ENCODE measurements around the gene BEGAIN.

The BEGAIN gene, protein sequence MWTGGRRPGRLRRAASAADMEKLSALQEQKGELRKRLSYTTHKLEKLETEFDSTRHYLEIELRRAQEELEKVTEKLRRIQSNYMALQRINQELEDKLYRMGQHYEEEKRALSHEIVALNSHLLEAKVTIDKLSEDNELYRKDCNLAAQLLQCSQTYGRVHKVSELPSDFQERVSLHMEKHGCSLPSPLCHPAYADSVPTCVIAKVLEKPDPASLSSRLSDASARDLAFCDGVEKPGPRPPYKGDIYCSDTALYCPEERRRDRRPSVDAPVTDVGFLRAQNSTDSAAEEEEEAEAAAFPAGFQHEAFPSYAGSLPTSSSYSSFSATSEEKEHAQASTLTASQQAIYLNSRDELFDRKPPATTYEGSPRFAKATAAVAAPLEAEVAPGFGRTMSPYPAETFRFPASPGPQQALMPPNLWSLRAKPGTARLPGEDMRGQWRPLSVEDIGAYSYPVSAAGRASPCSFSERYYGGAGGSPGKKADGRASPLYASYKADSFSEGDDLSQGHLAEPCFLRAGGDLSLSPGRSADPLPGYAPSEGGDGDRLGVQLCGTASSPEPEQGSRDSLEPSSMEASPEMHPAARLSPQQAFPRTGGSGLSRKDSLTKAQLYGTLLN

DNA sequence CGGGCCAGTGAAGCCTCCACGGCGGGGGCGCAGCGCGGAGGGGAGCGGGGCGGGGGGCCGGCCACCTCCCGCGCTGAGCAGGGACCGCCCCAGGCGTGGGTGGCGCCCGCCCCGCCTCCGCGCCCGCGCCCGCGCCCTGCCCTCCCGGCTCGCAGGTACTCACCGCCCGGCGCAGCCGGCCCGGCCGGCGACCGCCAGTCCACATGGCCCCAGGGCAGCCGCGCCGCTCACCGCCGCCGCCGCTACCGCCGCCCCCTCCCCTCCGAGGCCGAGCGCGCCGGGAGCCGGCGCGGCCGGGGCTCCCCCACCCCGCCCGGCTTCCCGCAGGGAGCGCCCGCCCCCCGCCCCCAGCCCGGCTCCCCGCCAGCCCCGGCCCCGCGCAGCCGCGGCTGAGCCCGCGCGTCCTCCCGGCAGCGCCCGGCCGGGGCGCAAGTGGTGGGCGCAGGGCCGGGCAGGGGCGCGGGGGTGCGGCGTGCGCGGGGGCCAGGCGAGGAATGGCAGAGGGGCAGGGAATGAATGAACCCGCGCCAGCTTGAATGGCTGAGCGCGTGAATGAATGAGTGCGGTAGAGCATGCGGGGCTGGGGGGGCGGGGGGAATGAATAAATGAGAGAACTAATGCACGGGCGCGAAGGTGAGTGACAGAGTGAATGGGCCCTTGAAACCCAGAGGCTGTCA, at the start of gene BEGAIN:
Gene BEGAIN, minus strand, starts transcription at position 332 of the 677 bp plus-strand sequence. Its CDS starts 127 bp downstream, at position 205.
- DNase-seq: no peak

DNA sequence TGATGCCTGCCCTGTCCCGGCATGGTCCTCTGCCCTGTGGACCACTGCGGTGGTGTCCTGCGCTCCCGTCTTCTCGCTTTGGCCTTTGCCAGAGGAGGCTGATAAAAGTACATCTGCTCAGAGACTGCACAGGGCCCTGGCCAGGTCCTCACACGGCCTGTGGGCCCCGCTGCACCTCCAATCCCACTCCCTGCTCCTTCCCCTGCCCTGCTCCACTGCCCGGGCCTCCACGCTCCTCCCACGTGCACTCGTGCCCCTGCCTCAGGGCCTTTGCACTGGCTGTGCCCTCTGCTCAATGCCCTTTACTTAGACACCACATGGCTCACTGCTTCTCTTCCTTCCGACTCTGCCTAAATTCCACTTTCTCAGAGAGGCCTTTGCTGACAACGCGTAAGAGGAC, 49.3 kb upstream of the BEGAIN start:
- no peak for DNase-seq

DNA sequence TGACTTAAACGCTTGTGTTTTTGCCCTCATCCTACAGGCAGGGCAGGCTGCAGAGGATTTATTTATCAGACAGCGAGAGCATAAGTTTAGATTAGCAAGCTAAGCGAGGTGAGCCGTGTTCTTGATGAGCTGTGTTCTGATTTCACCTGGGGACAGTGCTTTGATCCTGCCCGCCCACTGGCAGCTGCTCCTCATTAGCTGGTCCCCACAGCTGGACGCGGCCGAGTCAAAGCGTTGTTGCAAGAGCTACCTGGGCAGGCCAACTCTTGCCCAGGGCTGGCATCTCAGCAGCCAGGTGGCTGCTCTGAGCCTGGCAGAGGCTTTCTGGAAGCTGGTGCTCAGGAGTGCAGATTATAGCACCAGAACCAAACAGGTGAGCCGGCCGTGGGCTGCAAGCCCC, 46.8 kb upstream of the BEGAIN start:
- no peak for DNase-seq

DNA sequence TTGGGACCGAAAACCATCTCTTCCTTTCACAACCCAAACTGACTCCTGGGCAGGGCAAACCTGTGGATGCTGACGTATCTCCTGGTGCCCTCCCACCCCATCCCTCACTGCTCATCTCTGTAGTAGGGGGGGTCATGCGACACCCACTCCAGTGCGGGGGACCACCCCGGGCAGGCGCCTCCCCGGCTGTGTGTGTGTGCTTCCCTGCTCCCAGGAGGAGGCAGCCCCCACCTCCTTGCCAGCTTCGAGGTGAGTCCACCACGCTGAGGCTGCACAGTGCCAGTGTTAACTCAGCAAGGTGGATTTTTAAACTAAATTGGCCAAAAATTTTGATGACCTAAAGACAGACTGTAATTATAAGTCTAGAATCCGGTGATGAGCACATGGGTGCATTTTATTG, 46.2 kb upstream of the BEGAIN start:
- no peak for DNase-seq

DNA sequence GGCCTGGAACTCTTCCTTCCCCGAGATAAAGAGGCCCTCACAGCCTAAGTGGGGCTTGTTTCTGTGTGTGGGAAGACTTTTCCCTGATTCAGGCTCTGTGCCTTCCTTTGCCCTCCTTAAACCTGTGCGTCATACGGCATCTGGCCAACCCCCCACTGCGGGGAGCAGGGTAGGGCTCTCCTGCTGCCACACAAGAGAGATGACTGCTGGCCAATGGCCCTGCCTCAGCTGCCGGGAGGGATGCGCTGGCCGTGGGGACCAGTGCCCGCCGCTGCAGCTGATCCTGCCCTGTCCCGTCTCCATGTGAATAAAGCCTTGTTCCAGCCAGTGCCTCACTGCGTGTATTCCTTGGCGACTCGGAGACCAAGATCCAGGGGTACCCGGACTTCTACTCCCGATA, 42.5 kb upstream of the BEGAIN start:
- peak; percentile 33 for DNase-seq

DNA sequence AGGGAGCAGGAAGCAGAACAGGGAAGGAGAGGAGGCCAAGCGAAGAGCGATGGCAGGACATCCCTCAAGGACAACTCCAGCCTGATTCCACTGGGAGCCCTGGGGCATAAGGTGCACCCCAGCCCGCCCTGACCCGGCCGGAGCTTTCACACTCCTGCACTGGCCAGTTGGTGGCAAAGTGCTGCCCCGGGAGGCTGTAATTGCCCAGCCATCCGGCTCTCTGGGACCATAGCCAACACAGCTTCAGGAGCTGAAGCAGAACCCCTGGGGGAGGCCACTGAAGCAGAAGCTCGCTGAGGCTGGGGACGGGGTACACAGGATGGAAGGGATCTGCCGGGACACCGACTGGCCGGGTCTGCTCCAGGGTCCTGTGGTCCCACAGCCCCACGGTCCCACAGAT, 41.9 kb upstream of the BEGAIN start:
- DNase-seq: no peak

DNA sequence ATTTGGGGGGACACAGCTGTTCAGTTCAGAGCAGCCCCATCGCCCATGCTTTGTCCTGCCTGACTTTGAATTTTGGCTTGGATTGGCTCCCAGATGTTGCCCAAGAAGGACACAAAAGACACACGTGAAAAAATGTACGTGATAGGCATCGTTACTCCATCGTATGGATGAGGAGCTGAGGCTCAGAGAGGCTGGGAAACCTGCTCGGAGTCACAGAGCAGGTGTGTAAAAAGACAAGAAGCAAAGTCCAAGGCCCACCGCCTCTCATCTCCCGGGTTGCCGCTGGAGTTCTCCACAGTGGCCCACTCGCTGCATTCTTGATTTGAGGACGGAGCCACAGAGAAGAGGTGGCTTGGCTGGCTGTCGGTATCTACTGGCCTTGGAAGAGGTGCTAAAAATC, 41.0 kb upstream of the BEGAIN start:
- no peak for DNase-seq

DNA sequence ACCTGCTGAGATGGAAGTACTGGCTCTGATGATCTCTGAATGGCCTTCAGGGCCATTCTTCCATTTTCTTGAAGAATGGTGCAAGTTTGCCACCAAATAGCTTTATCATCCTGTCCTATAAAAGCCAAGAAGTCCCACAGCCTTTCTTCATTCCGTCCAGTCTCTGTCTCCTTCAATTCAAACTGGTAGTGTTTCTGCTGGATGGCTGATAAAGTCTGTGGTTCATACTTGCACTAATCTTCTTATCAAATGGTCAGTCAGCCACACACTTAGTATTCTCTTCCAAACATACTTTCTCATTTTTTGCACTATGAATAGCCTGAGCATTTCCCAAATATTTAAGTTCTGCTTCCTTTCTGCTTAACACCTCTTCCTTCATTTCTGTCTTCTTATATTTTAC, 39.4 kb upstream of the BEGAIN start:
- no peak for DNase-seq

DNA sequence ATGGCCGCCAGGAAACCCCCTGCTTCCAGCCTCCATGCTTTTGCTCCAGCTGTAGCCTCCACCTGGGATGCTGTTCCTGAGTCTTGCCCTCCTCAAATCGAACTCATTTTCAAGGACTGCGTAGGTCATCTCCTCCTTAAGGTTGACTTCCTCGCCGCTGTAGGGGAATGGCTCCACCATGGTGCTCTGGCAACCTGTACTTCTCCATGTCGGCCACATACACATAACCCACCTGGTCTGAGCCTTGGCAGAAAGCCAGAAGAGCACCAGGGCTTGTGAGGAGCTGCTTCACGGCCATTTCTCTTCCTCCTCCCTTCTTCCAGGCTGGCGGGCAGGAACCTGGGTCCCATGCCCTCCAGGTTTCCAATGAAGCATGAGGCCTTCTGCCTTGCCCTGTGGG, 36.7 kb upstream of the BEGAIN start:
- no peak for DNase-seq

DNA sequence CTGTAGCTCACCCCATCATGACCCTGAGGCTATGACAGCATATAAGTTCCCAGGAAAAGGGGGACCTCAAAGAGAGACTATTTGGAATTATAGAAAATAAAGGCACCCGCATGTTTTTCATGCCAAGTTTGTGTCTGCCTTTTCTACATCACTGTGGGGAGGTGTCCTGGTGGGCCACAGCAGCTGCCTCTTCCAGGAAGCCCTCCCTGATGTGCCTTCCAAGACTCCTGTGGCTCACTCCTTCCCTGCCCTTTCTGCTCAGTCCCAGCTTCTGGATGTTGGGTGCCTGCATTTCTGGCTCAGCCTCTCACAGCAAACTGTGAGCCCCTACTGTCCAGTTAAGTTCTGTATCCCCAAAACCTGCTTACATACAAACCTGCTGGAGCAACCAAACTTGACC, 36.3 kb upstream of the BEGAIN start:
- DNase-seq: no peak

DNA sequence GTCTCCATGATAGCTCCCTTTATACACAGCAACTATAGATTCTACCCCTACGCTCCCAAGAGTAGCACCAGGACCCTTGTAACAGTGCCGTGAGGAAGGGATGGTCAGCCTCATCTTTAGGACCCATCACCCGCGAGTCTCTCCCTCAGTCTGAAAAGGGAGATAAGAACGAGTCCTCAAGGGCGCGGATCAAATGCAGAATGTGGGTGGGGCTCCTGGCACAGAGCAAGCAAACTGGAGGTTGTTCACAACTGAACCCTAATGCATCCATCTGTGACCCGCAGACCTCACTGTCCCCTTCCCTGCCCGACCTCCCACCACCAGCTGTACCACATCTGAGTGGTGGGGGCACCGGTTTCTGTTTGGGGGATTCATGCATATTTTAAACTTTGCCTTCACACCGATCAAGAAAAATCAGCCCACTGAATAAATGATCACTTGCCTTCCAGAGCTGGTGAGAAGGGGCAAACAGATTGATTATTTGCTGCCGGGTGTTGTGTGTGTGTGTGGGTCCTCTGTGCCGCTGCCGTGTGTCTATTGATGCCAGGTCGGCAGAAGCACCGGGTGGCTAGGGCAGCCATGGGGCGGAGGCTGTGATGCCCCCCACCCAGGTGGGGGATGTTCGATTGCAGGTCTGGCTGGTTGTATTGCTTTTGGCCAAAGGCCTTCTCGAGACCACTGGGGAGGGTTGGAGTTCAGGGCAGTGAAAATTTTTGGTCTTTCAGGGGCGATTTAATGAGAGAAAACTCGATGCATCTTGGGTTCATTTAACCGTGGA, 35.7 kb upstream of the BEGAIN start:
- DNase-seq: no peak

DNA sequence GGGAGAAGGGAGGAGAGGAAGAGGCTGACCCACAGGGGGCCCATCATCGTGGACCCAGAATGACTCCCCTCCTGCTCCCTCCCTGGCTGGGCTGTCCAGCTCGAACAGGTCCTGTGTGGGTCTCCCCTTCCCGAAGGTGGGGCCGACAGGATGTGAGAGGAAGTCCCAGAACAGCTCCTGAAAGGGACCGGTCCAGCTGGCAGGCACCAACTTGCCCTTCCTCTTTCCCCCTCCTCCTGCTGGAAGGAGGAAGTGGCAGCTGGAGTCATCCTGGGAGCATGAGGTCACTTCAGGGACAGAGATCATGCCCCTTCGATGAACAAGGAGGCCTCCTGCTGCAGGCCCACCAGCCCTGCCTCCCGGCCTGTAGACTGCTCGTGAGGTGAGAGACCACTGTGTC, 35.0 kb upstream of the BEGAIN start:
- no peak for DNase-seq

DNA sequence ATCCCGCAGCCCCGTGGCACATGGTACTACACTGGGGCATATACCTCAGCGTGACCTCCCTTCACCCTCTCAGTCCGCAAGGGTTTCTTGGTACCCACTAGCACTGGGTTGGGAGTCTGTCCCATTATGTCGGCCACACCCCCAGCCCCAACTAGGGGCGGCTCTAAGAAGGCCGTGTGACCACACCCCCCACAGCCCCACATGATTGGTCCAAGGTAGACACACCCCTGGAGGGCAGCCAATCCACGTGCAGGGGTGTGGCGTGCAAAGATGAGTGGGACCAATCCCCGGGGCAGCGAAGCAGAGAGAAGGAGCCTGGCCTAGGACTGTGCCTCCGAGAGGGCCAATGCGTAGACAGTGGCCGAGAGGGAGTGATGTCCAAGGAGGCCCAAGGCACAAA, 34.6 kb upstream of the BEGAIN start:
- DNase-seq: no peak

DNA sequence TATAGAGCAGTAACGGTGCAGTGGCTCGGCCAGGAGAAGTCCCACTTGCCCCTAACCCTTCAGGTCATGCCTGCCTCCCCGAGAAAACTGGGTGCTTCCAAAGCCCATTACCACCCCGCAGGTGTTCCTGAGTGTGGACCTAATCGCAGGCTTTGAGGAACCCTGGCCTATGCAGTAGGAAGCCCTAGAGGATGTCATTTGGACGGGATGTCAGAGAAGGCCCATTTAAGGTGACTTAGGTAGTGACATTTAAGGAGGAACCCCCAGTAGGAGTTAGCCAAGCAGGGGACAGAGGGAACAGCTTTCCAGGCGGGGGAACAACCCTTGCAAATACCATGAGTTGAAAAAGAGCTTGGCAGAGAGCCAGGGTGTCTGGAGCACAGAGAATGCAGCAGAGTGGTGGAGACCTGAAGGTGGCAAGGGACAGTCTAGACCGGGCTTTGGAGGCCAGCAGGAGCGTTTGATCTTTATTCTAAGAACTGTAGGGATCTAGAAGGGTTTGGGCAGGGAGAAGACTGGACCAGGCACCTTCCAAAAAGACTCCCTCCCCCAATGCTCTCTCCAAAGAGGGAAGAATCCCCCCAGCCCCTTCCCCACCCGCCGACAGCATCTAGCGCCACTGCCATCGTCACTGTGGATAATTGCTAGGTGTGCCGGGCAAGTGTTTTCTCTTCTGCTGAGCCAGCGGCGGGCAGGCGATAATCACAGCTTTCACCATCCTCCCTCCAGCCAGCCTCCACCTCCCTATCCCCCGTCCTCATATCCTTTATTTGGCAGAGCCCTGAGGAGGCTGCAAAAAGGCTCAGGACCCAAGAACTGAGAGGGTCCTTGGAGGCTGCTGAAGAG, 33.3 kb upstream of the BEGAIN start:
- DNase-seq: no peak

DNA sequence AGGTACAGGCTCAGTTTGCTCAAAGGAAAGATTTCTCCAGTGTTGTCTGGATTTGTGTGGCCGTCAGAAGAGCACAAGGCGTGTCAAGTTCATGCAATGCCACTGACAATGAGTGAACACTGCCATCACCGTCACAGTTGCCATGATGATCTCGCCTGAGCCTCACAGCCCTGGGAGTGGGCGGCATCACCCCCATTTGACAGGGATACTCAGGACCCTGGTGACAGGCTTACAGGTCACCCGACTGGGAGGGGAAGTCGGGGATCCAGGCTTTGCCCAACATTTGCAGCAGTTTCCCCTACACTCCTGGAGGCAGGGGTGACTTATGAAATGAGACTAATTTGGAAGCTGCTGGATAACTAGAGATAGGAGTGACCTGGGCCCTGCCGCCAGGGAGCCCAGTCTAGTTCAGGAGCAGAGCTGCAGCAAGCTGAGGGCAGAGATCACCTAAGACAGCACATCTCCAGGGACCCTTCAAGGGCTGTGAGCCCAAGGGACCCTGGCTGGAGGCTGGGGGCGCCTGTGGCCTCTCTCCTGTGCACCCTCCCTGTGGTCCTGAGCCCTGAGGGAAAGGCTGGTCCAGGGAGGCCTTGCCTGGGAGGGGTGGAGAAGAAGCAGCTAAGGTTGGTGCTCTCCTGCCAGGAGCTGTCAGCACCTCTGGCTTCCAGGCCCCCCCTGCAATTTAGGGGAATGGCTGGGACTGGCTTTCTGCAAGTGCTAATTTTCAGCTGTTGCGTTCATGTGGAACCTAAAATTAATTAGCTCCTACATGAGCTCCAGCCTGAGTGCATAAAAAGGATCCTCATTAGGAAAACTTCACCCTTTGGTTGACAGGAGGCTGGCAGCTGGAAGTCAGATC, 32.4 kb upstream of the BEGAIN start:
- no peak for DNase-seq

DNA sequence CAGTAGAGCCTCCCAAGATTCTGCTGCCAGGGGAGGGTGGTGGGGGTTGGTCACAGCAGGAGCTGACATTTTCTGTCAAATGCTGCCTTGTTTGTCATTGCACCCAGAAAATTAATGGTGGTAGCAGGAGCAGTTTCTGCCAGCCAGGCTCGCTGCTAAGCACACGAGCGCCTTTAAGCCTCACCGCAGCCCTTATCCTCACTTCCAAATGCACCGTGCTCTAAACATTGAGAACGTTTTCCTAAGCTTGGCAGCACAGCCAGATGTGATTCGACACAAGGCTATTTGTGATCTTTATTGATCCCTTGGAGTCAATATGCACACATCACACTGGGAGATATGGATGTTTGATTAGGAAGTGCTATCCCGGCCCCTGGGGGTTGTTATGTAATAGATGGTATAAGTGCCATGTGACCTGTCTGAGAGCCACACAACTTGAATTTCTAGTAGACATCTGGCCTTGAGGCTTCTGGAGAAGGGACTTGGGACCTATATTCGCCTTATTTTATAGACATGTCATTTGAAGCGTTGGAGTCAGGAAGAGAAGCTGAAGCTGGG, 31.6 kb upstream of the BEGAIN start:
- no peak for DNase-seq

DNA sequence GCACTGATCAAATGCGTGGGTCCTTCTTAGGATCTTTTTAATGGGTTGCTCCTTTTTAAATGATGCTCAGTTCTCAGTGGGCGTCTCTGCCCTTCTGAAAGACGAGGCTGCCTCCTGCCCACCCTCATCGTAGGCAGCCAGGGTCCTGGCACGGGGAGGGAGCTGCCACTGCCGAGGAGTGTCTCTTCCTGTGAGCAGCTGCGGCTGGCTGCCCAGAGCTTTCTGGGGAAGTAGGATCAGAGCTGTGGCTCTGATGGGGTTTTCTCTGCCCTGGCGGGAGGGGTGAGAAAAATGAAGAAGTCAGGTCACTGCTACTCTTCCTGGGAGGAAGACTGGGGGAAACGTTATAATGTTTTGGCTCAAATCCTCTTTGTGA, 31.1 kb upstream of the BEGAIN start:
- no peak for DNase-seq

DNA sequence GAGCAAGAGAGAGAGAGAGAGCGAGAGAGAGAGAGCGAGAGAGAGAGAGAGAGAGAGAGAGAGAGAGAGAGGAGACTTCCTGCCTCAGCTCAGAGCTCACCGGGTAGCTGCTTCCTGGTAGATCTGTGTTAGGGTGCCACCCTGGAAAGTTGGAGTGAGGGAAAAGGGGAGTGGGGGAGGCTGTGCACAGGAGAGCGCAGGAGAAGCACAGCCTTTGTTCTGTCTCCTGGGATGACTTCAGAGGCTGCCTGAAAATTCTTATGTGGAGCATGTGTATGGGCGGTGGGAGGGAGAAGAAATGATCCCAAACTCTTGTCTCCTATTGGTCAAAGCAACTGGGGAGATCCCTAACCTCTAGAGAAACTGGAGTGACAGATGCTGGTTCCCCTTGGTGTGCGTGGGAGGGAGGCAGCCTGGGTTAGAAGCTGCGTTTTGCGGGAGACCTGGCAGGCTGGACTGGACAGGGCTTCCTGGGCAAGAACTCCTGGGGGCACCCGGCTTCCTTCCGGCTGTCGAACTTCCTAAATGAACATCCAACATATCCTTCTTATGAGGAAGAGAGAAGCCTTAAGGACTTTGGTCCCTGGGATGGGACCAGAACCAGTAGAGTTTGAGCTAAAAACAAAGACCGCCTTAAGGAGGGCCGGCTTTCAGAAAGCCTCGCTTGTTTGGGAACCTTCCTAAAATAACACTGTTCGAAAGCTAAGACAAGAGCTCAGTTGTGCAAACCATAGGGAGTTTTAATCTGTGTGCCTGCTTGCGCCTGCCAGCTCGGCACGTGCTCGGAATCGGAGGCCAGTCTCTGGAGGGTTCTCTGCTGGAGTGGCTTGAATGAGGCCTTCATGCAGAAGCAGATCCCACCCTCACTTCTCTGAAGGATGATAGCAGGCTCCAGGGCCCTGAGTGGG, 30.4 kb upstream of the BEGAIN start:
- DNase-seq: no peak

DNA sequence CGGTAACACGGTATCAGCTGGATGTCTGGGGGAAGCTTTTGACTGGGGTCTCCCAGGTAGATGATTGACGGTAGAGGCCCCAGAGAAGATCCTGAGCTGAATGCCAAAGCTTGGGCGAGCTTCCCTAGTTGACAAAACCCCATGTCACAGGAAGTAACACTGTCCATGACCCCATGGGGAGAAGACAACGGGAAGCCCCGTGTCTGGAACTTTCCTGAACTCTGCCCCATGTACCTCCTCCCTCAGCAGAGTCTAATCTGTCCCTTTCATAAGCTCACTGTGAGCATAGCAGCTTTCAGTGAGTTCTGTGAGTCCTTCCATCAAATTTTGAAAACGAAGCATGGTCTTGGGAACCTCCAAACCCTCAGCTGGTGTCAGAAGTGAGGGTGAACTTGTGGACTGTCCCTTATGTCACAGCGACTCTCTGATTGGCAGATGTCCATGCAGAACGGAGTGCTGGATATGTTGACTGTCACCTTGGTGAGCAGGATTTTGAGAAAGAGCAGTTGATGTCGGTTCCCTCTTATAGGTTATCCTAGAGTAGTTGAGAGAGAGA, 29.7 kb upstream of the BEGAIN start:
- no peak for DNase-seq

Data from NCI-H446 treated with DMSO at 0.1 percent for 48 hours (cell line).